Measurements from ENCODE around the gene PRRC2A.

Gene PRRC2A

DNA sequence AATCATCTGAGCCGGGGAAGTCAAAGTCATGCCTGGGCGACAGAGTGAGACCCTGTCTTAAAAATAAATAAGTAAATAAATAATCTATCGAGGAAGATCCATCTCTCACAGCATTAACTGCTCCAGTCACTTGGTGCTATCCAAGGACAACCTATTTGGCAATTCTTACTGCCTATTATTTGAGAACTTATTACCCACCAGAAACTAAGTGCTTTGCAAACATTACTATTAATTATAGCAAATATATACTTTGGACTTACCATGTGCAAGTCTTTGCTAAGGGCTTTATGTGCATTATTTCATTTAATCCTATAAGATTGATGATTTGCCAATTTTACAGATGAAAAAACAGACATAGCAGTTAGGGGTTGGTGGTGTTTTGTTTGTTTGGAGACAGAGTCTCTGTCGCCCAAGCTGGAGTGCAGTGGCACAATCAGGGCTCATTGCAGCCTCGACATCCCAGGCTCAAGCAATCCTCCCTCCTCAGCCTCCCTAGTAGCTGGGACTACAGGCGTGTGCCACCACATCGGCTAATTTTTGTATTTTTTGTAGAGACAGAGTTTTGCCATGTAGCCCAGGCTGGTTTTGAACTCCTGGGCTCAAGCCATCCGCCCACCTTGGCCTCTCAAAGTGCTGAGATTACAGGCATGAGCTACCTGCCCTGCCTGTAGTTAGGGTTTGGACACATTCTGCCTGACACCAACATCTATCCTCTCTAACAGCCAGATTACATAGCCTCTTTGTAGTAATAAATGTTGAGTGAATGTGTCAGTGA lies 34.2 kb downstream of the PRRC2A start:
- no peak for DNase-seq

DNA sequence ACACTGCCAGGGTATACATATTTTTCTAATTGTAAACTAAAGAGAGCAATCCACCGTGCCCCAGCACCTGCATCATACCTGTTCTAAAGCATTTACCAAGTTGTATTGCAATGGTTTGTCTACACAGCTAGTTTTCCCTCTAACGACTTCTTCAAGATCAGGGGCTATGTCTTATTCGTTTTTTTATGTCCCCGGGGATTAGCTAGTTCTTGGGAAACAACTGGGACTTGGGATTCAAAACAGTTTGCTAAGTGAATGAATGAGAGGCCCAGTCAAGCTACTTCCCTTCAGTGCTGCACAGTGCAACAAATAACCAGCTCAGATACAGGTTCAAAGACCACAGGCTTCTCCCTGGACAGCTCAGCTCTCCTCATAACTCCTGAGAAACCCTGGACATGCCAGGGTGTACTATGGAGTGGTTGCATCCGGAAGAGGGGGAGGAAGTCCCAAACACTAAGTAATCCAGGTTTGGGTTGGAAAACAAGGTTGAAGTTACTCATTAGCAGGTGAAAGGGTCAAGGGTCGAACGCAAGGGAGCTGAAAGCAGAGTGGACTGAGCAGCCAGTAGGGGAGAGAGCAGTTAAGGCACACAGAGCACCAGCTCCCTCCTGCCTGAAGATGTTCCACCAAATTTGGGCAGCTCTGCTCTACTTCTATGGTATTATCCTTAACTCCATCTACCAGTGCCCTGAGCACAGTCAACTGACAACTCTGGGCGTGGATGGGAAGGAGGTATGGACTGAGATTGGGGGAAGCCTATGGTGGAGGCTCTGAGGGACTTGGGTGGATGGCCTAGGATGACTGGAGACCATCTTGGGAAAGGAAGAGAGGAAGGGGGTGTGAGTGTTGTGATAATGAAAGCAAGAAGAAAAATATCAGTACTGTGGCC lies 35.1 kb downstream of the PRRC2A start, which contains the start of gene APOM:
TSS of gene APOM (plus strand) at position 546 of the 889 bp plus-strand sequence. CDS start at position 619, 73 bp downstream.
- DNase-seq, result no peak

DNA sequence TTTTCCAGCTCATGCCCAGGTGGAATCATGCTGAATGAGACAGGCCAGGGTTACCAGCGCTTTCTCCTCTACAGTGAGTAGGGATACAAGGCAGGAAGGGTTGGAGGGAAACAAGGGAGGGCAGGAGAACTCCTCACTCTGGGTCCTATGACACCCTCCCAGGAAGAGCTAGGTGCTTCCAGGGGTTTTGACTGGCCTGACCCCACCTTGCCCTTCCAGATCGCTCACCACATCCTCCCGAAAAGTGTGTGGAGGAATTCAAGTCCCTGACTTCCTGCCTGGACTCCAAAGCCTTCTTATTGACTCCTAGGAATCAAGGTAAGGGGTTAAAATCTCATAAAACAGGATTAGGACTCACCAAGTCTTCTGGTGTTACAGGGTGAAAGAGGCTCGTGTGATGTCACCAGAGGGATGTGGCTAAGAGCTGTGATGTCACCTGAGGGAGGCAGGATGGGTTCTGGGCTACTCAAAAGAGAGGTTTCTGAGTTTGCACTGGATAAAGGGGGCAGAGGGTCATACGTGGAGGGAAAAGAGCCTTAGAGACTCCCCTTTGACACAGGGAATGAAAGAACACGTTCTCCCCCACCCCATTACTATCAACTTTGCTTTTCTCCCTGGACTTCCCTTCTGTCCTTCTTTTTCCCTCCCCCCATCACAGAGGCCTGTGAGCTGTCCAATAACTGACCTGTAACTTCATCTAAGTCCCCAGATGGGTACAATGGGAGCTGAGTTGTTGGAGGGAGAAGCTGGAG lies 37.1 kb downstream of the PRRC2A start:
- DNase-seq, result no peak

DNA sequence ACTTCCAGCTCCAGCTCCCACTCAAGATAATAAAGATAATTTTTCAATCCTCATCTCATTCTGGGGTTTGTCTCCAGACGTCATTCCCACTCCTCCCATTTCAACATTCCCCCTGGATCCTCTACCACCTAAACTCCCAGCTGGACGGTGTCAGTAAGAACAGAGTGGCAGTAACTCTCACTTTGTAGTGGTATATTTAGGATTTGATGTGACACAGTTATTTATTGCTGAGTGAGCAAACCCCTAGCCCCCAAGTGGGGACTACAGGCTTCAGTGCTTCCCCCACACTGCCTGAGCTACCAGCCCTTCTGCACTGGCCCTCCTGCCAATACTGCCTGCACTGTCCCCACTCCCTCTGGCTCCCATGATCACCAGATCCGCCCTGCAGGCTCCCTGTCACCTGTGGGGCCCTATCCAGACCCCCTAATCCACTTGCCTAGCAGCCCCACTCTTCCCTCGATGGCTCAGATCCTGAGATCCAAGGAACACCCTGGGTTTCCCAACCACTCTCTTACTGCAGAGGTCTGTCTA lies 37.7 kb downstream of the PRRC2A start:
- no peak for DNase-seq

DNA sequence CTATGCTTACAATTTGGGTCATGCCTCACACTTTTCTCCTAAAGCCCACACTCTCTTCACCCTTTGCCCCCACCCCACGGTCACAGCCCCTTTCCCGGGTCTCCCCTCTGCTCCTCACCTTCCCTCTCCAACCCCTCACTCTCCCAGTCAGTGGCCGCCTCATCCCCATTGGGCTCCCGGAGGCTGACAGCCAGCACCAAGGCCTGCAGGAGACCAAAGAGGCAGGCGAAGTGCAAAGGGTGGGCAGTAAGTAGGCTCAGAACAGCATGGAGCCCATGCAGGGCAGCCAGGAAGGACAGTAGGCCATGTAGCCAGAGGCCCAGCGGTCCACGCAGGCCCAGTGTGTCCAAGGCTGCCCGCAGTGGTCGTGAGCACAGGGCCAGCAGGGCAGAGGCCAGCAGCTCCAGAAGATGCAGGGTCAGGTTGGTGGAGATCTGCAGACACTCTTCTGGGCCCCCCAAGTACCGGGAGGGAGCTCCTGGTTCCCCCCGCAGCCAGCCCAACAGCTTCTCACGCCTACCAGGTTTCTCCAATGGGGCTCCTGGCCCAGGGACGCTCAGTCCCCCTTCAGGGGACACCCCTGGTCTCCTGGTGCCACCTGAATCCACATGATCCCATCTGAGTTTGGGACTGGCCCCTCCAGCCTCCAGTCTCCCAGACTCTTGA lies 38.6 kb downstream of the PRRC2A start:
- DNase-seq, result no peak

DNA sequence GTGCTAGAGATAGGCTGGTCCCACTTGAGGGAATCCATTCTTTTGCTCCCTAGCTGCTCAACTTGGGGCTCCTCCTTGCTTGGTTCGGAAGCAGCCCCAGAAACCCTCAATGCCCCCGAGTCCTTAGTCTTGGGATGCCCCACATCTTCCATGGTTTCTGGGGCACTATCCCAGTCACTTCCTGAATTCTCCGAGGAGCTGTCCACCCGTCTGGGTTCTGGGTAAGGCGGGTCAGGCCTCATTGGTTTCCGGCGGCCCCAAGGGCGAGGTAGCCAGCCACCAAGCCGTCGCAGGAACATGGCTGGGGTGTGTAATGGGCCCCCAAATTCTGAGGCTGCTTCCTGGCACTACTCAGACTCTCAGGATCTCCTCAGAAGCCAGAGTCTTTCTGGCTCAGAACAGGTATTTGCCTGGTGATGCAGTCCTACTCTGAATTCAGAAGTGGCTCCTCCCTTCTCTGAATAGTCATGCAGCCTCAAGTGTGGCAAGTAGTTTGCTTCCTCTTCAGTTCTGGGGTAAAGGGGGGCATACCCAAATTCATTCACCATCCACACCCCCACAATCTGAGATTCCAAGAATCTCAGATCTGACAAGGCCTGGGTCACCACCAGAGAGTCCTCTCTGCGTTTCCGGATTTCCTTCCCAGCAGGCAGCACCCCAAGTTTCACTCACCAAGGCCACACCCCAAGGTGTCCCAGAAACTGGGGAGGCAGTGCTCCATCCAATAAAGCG lies 39.3 kb downstream of the PRRC2A start:
- DNase-seq, result no peak

DNA sequence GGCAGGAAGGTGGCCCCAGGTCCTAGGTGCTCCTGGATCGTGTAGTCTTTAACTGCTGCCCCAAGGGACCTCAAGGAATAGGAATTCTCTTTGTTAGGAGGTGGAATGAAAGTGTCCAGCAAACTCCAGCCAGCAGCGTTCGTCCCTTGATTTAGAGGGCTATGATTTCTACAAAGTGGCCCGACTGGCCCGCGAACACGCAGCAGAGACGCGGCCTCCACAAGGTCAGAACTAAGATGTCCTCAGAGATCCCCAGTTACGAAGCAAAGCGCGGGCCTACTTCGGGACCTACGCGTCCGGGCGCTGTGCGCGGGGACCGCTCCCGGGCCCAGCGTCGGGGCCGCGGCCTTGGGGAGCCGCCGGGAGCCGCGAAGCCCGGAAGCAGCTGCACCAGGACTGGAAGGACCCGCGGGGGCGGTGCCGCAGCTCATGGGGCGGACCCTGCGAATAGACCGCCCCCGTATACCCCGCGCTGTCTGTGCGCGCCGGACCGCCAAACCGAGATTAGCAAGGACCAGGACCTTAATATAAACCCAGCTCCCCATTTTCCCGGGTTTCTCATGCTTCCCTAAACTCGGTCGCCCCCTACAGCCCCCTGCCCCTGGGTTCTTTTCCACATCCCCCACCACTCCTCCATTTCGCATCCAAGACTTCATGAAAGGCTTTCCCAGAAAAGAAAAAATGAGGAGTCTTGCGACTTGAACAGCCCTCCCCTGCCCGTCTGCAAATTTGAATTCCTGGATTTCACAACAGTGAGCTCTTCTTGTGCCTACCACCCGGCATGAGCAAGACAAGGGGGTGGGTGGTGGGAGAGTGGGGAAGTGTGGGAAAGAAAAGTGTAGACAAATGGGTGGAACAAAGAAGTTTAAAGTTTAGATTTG lies 40.1 kb downstream of the PRRC2A start, which contains the start of gene C6orf47:
TSS of gene C6orf47 (minus strand) at position 398 of the 881 bp plus-strand sequence. CDS start 831 bp downstream, outside the sequence.
- DNase-seq, result peak; percentile 73

DNA sequence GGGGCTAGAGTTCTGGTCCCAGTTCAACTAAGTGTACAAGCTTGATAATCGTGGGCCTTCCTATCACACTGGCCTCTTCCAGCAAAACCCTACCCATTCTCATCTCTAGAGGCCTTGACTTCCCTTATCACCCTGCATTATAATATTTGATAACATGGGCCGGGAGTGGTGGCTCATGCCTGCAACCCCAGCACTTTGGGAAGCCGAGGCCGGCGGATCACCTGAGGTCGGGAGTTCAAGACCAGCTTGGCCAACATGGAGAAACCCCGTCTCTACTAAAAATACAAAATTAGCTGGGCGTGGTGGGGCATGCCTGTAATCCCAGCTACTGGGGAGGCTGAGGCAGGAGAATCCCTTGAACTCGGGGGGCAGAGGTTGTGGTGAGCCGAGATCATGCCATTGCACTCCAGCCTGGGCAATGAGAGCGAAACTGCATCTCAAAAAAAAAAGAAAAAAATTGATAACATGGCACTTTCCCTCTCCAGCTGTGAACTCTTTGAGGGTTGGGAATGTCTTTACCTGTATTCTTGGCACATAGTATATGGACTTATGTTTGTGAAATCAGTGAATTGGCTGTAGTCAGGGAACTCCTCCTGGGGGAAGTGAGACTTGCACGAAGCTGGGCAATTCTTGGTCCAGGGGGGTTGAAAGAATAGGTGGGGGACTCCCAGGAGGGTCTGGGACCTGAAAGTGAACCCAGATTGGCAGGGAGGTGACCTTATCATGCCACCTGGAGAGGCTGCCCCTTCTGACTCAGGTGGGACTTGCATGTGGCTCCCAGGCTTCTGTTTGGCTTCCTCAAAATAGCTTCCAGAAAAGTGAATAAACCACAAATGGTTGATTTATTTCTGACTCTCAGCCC lies 41.0 kb downstream of the PRRC2A start:
- no peak for DNase-seq

DNA sequence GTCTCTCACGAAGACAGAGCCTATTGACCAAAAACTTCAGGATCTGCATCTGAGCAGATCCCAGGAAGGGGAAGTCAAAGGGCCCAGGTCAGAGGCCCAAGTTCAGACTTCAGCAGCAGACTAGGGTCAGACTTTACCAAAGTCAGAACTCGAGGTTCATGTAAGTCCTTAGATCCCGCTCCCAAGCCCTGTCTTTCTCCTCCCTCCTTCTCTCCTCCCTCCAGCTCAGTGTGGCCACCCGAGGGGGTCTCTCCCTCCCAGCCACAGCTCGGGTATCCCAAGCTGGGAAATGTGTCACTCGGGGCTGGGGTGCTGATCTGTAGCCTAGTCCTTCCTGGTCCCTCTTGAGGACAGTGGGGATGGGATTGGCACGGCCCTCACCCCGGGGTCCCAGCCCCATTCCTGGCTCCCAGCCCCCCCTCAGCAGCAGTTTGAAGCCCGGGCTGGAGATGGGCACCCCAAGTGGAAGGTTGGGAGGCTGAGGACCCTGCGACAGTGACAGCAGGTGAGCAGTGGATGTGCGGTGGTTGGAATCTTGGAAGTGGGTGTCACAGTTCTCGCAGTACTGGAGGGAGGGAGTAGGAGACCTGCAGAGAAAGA lies 41.7 kb downstream of the PRRC2A start:
- no peak for DNase-seq

DNA sequence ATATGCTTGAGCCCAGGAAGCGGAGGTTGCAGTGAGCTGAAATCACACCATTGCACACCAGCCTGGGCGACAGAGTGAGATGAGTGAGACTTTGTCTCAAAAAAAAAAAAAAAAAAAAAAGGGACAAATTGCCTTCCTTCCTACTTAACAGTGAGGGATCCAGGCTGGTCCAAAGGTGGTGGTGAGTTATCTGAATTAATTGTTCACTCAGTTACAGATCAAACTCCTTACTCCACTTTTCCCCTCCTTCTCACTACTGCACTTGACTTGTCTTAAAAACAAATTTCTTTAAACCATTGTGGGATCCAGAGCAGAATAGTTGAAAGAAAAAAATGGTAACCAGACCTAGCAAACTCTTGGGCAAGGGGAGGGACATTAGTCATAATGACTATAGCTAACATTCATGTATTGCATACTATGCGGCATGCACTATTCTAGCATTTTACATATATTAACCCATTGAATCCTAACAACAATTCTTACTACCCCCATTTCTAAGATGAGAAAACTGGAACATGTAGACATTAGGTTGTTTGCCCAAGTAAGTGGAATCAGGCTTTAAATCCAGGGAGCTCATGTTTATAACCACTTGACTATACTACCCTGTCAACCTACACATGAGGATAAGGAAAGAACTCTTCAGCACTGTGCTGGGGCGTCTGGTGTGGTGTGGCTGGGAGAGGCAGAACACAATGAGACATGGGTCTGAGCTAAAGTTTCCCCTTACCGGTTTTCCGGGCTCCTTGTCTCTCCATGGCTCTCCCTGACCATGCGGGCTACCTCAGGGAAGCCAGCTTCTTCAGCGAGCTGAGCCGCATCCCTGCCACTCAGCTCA lies 42.8 kb downstream of the PRRC2A start:
- DNase-seq, result no peak

DNA sequence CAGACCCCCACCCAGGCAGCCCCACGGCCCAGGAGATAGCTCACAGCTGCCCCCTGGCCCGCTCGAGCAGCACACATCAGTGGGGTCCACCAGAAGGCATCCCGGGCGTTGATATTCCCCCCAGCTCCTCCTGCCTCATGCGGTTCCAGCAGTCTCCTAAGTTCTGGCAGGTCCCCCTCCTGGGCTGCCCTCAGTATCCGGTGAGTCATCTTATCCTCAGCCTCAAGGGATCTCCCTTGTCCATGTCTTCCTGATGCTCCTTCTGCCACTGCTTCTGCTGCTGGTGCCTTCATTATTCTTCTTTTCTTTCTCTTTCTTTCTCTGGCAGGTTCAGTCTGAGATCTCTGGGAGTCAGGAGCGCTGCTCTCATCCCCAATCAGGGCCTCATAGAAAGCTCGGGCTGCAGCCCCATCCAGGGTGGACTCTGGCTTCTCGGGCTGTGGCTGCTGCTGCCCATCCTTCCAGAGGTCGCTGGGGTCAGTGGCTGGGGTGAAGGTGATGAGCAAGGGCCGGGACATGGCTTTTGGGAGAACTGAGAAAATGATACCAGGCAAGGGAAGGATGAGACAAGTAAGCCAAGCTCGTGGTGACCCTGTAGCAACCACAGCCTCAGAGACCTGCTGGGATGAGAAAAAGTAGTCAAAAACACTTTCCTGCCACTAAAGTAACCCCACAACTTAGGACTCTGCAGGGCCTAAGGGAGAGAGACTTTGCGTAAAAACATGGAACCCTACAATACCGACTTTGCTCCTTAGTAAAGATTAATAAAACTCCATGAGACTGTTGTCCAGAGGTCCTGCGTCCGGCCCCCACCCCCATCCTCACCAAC lies 43.7 kb downstream of the PRRC2A start:
- no peak for DNase-seq

DNA sequence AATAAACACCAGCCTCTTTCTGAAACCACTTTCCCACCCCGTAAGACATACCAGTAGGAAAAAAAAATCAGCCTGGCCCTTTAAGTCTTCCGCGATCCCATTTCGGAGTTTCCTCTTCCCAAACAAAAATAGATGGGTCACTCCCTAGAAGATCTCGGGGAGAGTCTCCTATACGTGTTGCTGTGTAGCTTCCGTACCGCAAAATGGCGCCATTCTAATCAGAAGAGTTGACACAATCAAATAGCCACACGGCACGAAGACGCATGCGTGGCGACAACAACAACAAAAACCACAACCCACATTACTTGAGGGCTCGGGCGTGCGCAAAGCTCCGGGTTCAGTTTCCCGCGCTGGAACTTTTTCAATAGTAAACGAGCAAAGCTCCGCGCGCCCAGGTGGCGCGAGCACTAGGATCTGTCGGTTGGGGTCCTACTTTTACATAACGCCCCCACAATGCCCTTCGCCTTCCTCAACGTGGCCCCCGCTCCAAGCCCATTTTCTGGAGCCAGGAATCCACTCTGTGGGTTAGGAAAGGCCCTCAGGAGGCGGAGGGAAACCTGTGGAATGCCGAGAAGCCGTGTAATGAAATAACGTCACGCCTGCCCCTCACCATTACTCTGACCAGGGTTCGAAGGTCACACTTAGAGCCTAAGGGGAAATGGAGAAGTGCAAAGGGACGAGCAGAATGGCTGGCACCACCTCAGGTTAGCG lies 44.4 kb downstream of the PRRC2A start, which contains the start of gene GPANK1:
TSS of gene GPANK1 (minus strand) at position 208 of the 711 bp plus-strand sequence. CDS start 519 bp downstream, outside the sequence.
- peak; percentile 82 for DNase-seq

DNA sequence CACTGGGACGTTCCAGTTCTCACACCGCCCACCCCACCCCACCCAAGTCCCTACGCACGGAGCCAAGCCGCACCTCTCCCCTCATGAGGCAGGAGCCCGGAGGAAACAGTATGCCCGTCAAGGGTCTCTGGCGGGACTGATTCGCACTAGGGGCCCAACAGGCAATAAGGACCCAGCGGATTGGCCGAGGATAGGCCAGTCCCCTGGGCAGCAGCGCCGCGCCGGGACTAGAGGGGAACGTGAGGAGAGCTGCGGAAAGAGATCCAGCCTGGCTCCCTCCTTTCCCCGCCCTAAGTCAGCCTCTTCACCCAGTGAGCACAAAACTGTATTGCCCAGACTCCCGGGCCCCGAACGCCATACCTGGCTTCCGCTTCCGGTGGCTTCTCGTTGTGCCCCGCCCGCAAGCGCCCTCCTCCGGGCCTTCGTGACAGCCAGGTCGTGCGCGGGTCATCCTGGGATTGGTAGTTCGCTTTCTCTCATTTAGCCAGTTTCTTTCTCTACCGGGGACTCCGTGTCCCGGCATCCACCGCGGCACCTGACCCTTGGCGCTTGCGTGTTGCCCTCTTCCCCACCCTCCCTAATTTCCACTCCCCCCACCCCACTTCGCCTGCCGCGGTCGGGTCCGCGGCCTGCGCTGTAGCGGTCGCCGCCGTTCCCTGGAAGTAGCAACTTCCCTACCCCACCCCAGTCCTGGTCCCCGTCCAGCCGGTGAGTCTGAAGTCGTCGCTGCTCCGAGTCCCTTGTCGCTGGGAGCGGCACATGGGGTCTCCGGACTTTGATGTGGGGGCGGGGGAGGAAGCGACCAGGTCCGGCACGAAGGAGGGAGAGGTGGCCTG lies 45.2 kb downstream of the PRRC2A start, which contains the start of gene CSNK2B:
TSS of gene CSNK2B (plus strand) at position 580 of the 836 bp plus-strand sequence. CDS start 752 bp downstream, outside the sequence.
- DNase-seq, result peak; percentile 95

DNA sequence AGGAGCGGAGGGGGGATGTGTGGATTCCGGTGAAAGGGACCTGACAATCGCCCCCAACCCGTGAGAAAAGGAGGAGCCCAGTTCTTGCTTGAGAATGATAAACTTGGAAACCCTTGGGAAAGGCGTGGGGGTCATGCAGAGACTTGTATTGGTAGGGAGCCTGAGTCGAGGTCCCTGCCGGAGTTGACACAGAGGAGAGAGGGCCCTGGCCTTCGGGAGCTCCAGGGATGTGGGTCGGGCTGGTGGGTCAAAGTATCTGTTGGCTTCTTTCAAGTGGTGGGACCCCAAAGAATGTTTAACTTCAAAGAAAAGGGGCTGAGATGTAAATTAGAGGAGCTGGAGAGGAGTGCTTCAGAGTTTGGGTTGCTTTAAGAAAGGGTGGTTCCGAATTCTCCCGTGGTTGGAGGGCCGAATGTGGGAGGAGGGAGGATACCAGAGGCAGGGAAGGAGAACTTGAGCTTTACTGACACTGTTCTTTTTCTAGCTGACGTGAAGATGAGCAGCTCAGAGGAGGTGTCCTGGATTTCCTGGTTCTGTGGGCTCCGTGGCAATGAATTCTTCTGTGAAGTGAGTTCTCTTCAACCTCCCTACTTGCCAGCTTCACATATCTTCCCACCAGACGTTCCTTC lies 45.9 kb downstream of the PRRC2A start:
- DNase-seq, result no peak

DNA sequence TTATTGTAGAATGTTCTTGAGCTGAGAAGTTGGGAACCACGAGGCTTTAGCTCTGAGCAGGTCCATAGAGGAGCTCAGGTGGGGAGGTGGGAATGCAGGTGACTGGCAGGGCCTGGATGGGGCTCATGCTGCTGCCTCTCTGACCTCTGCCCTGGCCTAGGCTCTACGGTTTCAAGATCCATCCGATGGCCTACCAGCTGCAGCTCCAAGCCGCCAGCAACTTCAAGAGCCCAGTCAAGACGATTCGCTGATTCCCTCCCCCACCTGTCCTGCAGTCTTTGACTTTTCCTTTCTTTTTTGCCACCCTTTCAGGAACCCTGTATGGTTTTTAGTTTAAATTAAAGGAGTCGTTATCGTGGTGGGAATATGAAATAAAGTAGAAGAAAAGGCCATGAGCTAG lies 49.2 kb downstream of the PRRC2A start, which contains the start of gene LY6G5B:
TSS of gene LY6G5B (plus strand) at position 301 of the 400 bp plus-strand sequence. CDS start 975 bp downstream, outside the sequence.
- no peak for DNase-seq

Measured in stimulated activated CD4-positive, alpha-beta T cell treated with anti-CD3 and anti-CD28 coated beads, Interleukin-12 subunit alpha, Interleukin-12 subunit beta, amount 100 ng/mL, for 4 hours (primary cell).